Hepatocyte (in vitro differentiated cells): ENCODE data around the gene TROAP. TPM values are rescaled to one million over a fixed set of nuclear protein-coding genes. Genes with fewer than 3 reads are reported as not detected.

ENCODE experiments used
- DNase-seq: peaks from one replicate; pipeline ENCODE4 v3.0.0-alpha.2; 2016; ENCODE audit warnings: low spot score
- H2AFZ ChIP-seq: fragments of 200-600 bp; sonication (generic); 2 replicates; pipeline ENCODE4 v1.6.0; 2016; ENCODE audit warnings: antibody characterized with exemption, mild to moderate bottlenecking
- H3K27ac ChIP-seq: fragments of 200-600 bp; sonication (generic); 2 replicates; pipeline ENCODE4 v1.5.1; 2016; ENCODE audit warnings: mild to moderate bottlenecking
- H3K27me3 ChIP-seq: fragments of 200-600 bp; sonication (generic); 2 replicates; pipeline ENCODE4 v1.6.1; 2016
- H3K36me3 ChIP-seq: fragments of 200-600 bp; sonication (generic); replicated peaks from 2 replicates; pipeline ENCODE4 v1.5.1; 2016; ENCODE audit warnings: low read depth; ENCODE audit not compliant: insufficient read depth
- H3K4me1 ChIP-seq: fragments of 200-600 bp; sonication (generic); 2 replicates; pipeline ENCODE4 v1.5.1; 2016; ENCODE audit warnings: mild to moderate bottlenecking, moderate library complexity; ENCODE audit not compliant: insufficient read depth
- H3K4me2 ChIP-seq: fragments of 200-600 bp; sonication (generic); 2 replicates; pipeline ENCODE4 v1.6.0; 2016
- H3K4me3 ChIP-seq: fragments of 200-600 bp; sonication (generic); 2 replicates; pipeline ENCODE4 v1.5.1; 2016; ENCODE audit warnings: mild to moderate bottlenecking
- H3K79me2 ChIP-seq: fragments of 200-600 bp; sonication (generic); 2 replicates; pipeline ENCODE4 v1.6.0; 2017; ENCODE audit warnings: mild to moderate bottlenecking
- H3K9me2 ChIP-seq: fragments of 200-600 bp; sonication (generic); replicated peaks from 2 replicates; pipeline ENCODE4 v1.6.0; 2017; ENCODE audit warnings: mild to moderate bottlenecking; ENCODE audit not compliant: insufficient read depth
- H3K9me3 ChIP-seq: fragments of 200-600 bp; sonication (generic); 2 replicates; pipeline ENCODE4 v1.5.1; 2016; ENCODE audit warnings: low read depth, mild to moderate bottlenecking
- H4K20me1 ChIP-seq: fragments of 200-600 bp; sonication (generic); 2 replicates; pipeline ENCODE4 v1.6.0; 2016; ENCODE audit warnings: mild to moderate bottlenecking; ENCODE audit not compliant: insufficient read depth, poor library complexity, severe bottlenecking
- CTCF ChIP-seq: fragments of 200-600 bp; sonication (generic); IDR thresholded peaks from 2 replicates; pipeline ENCODE4 v1.5.1; 2016; ENCODE audit warnings: antibody characterized with exemption, mild to moderate bottlenecking; ENCODE audit not compliant: poor library complexity
- EZH2 ChIP-seq: fragments of 200-600 bp; sonication (generic); IDR thresholded peaks from 2 replicates; pipeline ENCODE4 v1.6.1; 2016; ENCODE audit warnings: antibody characterized with exemption, mild to moderate bottlenecking, borderline replicate concordance
- EZH2phosphoT487 ChIP-seq: fragments of 200-600 bp; sonication (generic); IDR thresholded peaks from one replicate; pipeline ENCODE4 v1.6.1; 2018; ENCODE audit warnings: antibody characterized with exemption, mild to moderate bottlenecking, low read depth, moderate library complexity; ENCODE audit not compliant: unreplicated experiment, severe bottlenecking
- WGBS: methylation state at CpG from one replicate; pipeline ENCODE4 v1.1.6; 2016; ENCODE audit warnings: low lambda C conversion rate; ENCODE audit errors: missing lambda C conversion rate; 5-methylcytosine and 5-hydroxymethylcytosine counted together
- polyA plus RNA-seq: library from polyadenylated mRNA; unstranded; fragments of >200 nt; fragmentation: Nextera tagmentation; extraction: Ambion mirVana; gene quantifications from 2 replicates; pipeline ENCODE4 v1.2.1, GENCODE V29; 2016
- total RNA-seq: library from RNA; depleted of rRNA; stranded (reverse); fragments of >200 nt; gene quantifications from 2 replicates; pipeline ENCODE4 v1.2.3, GENCODE V29; 2014

Gene TROAP
- total and polyA plus RNA-seq, 2 experiments from 2014 or later, result 3.4 to 8.0 TPM

- peak; percentile 75 for DNase-seq
- H3K4me2 ChIP-seq, result peak overlapping the region; percentile 6
- H3K27me3 ChIP-seq, result no peaks in the 10 kb centered on the region
- no peaks in the 10 kb centered on the region for H4K20me1 ChIP-seq
- no peak overlapping the region for H3K4me3 ChIP-seq
- H3K9me3 ChIP-seq, result no peaks in the 10 kb centered on the region
- WGBS, result 24% methylated on average over 7 of the region's 7 CpGs
- H3K36me3 ChIP-seq, result no peaks in the 10 kb centered on the region
- peak; percentile 81 for TF ChIP-seq CTCF
- no peak for TF ChIP-seq EZH2phosphoT487
- H2AFZ ChIP-seq, result no peak overlapping the region
- H3K27ac ChIP-seq, result no peak overlapping the region
- peaks cover 6% of the 10 kb centered on the region for H3K4me1 ChIP-seq
- no peaks in the 10 kb centered on the region for H3K79me2 ChIP-seq
- no peaks in the 10 kb centered on the region for H3K9me2 ChIP-seq
Measured at GRCh38 chr12:49358483-49359141, 35.6 kb downstream of the TROAP start.

- Histone ChIP-seq H3K4me1 (peaks cover 6% of the 10 kb centered on the region), H4K20me1 (no peaks in the 10 kb centered on the region), H3K9me3 (no peaks in the 10 kb centered on the region), H3K4me2 (no peak overlapping the region), H3K9me2 (no peaks in the 10 kb centered on the region), H3K27me3 (no peaks in the 10 kb centered on the region), H3K36me3 (no peaks in the 10 kb centered on the region), H3K4me3 (no peak overlapping the region), H2AFZ (no peak overlapping the region), H3K79me2 (no peaks in the 10 kb centered on the region), H3K27ac (no peak overlapping the region)
- DNase-seq, result no peak
- TF ChIP-seq EZH2 (no peak), CTCF (no peak), EZH2phosphoT487 (no peak)
- 85% methylated on average over 7 of the region's 7 CpGs for WGBS
Measured at GRCh38 chr12:49359671-49360070, 36.6 kb downstream of the TROAP start.

GRCh38 chr12:49362077-49362476 lies 39.0 kb downstream of the TROAP start:
- no peak overlapping the region for H3K27ac ChIP-seq
- WGBS, result 95% methylated on average over 1 of the region's 1 CpG
- H4K20me1 ChIP-seq, result no peaks in the 10 kb centered on the region
- H3K36me3 ChIP-seq, result no peaks in the 10 kb centered on the region
- H3K4me2 ChIP-seq, result no peak overlapping the region
- no peak overlapping the region for H3K4me3 ChIP-seq
- H3K79me2 ChIP-seq, result no peaks in the 10 kb centered on the region
- H3K9me3 ChIP-seq, result no peaks in the 10 kb centered on the region
- no peak overlapping the region for H2AFZ ChIP-seq
- H3K27me3 ChIP-seq, result no peaks in the 10 kb centered on the region
- TF ChIP-seq EZH2 (no peak), CTCF (no peak), EZH2phosphoT487 (no peak)
- peaks cover 12% of the 10 kb centered on the region for H3K4me1 ChIP-seq
- DNase-seq, result no peak
- H3K9me2 ChIP-seq, result no peaks in the 10 kb centered on the region

GRCh38 chr12:49364989-49365388 lies 41.9 kb downstream of the TROAP start:
- Histone ChIP-seq H3K9me3 (no peaks in the 10 kb centered on the region), H3K27me3 (no peaks in the 10 kb centered on the region), H3K4me2 (no peak overlapping the region), H4K20me1 (no peaks in the 10 kb centered on the region), H3K4me3 (no peak overlapping the region), H3K4me1 (peaks cover 18% of the 10 kb centered on the region), H3K36me3 (no peaks in the 10 kb centered on the region), H3K27ac (no peak overlapping the region), H3K79me2 (peaks cover 23% of the 10 kb centered on the region), H3K9me2 (no peaks in the 10 kb centered on the region), H2AFZ (no peak overlapping the region)
- TF ChIP-seq EZH2 (no peak), CTCF (no peak), EZH2phosphoT487 (no peak)
- WGBS, result 96% methylated on average over 1 of the region's 1 CpG
- DNase-seq, result no peak
